WTC11 (cell line): ENCODE results near the gene STPG4.

Experiments
- GABPB1 ChIP-seq: sonication (generic); formaldehyde crosslinking; IDR thresholded peaks from 2 replicates; pipeline ENCODE4 v1.8.1; 2023; ENCODE audit warnings: mild to moderate bottlenecking, missing genetic modification reagents
- TF ChIP-seq, protein P1 (sequence below): sonication (generic); formaldehyde crosslinking; IDR thresholded peaks from 2 replicates; pipeline ENCODE4 v1.8.0; 2022; ENCODE audit warnings: mild to moderate bottlenecking, missing genetic modification reagents
- TF ChIP-seq, protein P2 (sequence below): sonication (generic); formaldehyde crosslinking; IDR thresholded peaks from 2 replicates; pipeline ENCODE4 v1.8.0; 2022; ENCODE audit warnings: mild to moderate bottlenecking, missing genetic modification reagents
- TF ChIP-seq, protein P3 (sequence below): sonication (generic); formaldehyde crosslinking; IDR thresholded peaks from 2 replicates; pipeline ENCODE4 v1.8.1; 2022; ENCODE audit warnings: missing genetic modification reagents, borderline replicate concordance
- TF ChIP-seq, protein P4 (sequence below): fragments of 200-600 bp; IDR thresholded peaks from 2 replicates; pipeline ENCODE4 v1.8.0; 2022; ENCODE audit warnings: antibody characterized with exemption
- TF ChIP-seq, protein P5 (sequence below): sonication (generic); formaldehyde crosslinking; IDR thresholded peaks from 2 replicates; pipeline ENCODE4 v1.8.1; 2022; ENCODE audit warnings: mild to moderate bottlenecking, moderate library complexity, missing genetic modification reagents

DNA sequence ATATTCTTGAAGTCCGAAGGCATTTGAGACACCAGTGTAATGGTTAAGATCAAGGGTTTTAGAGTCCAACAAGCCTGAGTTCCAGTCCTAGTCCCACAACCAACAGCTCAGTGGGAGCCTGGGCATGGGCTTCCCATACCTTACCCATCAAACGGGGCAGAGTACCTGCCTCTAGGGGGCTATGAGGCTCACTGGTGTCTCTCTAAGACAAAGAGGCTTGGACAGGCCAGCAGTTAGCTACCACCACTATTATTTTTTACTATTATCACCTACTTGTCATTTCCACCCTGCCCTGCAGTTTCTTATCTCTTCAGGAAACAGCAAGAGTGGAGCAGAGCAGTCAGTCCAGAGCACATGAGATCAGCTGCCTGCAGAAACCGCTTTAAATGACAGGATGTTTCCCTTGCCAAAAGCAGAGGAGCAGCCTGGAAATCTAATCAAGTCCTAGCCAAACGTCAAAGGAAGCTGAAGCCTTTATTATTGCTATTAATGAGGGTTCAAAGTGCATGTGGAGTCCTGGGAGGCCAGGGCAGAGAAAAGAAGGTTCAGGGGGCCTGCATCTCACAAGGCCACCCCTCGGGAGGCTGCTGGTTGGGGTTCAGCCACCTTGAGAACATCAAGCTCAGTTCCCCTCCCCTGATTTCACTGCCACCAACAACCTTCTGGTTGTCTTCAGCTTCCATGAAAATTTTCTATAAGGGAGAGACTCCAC, 66.6 kb downstream of the STPG4 start:
- TF ChIP-seq, protein P1, sequence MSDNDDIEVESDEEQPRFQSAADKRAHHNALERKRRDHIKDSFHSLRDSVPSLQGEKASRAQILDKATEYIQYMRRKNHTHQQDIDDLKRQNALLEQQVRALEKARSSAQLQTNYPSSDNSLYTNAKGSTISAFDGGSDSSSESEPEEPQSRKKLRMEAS (CRISPR knock-in tag), result no peak
- TF ChIP-seq, protein P2, sequence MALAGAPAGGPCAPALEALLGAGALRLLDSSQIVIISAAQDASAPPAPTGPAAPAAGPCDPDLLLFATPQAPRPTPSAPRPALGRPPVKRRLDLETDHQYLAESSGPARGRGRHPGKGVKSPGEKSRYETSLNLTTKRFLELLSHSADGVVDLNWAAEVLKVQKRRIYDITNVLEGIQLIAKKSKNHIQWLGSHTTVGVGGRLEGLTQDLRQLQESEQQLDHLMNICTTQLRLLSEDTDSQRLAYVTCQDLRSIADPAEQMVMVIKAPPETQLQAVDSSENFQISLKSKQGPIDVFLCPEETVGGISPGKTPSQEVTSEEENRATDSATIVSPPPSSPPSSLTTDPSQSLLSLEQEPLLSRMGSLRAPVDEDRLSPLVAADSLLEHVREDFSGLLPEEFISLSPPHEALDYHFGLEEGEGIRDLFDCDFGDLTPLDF, result no peak
- TF ChIP-seq, protein P3, sequence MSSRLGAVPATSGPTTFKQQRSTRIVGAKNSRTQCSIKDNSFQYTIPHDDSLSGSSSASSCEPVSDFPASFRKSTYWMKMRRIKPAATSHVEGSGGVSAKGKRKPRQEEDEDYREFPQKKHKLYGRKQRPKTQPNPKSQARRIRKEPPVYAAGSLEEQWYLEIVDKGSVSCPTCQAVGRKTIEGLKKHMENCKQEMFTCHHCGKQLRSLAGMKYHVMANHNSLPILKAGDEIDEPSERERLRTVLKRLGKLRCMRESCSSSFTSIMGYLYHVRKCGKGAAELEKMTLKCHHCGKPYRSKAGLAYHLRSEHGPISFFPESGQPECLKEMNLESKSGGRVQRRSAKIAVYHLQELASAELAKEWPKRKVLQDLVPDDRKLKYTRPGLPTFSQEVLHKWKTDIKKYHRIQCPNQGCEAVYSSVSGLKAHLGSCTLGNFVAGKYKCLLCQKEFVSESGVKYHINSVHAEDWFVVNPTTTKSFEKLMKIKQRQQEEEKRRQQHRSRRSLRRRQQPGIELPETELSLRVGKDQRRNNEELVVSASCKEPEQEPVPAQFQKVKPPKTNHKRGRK (CRISPR knock-in tag), result no peak
- TF ChIP-seq, protein P4, sequence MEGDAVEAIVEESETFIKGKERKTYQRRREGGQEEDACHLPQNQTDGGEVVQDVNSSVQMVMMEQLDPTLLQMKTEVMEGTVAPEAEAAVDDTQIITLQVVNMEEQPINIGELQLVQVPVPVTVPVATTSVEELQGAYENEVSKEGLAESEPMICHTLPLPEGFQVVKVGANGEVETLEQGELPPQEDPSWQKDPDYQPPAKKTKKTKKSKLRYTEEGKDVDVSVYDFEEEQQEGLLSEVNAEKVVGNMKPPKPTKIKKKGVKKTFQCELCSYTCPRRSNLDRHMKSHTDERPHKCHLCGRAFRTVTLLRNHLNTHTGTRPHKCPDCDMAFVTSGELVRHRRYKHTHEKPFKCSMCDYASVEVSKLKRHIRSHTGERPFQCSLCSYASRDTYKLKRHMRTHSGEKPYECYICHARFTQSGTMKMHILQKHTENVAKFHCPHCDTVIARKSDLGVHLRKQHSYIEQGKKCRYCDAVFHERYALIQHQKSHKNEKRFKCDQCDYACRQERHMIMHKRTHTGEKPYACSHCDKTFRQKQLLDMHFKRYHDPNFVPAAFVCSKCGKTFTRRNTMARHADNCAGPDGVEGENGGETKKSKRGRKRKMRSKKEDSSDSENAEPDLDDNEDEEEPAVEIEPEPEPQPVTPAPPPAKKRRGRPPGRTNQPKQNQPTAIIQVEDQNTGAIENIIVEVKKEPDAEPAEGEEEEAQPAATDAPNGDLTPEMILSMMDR, result no peak
- TF ChIP-seq, protein P5, sequence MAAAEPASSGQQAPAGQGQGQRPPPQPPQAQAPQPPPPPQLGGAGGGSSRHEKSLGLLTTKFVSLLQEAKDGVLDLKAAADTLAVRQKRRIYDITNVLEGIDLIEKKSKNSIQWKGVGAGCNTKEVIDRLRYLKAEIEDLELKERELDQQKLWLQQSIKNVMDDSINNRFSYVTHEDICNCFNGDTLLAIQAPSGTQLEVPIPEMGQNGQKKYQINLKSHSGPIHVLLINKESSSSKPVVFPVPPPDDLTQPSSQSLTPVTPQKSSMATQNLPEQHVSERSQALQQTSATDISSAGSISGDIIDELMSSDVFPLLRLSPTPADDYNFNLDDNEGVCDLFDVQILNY (CRISPR knock-in tag), result no peak
- no peak for TF ChIP-seq GABPB1 (CRISPR knock-in tag)
